Liver (tissue), 9 donors: ENCODE data around the gene MFAP3L. TPM values are rescaled to one million over a fixed set of nuclear protein-coding genes. Genes with fewer than 3 reads are reported as not detected.

Experiments
- DNase-seq: peaks from one replicate; pipeline ENCODE4 v3.0.0-alpha.2; 2017; ENCODE audit warnings: low spot score
- H3K27ac ChIP-seq, 2 donors: one replicate each; pipeline ENCODE4 v1.7.0; 2013; ENCODE audit warnings: inconsistent platforms in 2 of 2, low read length in 2 of 2, control low read depth in 1 of 2, low read depth in 1 of 2, mild to moderate bottlenecking in 1 of 2
- H3K27me3 ChIP-seq, 4 donors: one replicate each; pipeline versions ENCODE4 v1.6.1 to v1.7.0; 2013; ENCODE audit warnings: low read length in 3 of 4, inconsistent platforms in 1 of 4, mild to moderate bottlenecking in 1 of 4, moderate library complexity in 1 of 4; ENCODE audit not compliant: control insufficient read depth in 4 of 4, insufficient read depth in 4 of 4
- H3K36me3 ChIP-seq, 4 donors: one replicate each; pipeline versions ENCODE4 v1.6.1 to v1.7.0; 2013; ENCODE audit warnings: low read length in 3 of 4, mild to moderate bottlenecking in 3 of 4, low read depth in 1 of 4, moderate library complexity in 1 of 4; ENCODE audit not compliant: control insufficient read depth in 4 of 4, insufficient read depth in 3 of 4
- H3K4me1 ChIP-seq, 4 donors: one replicate each; pipeline versions ENCODE4 v1.6.1 to v1.7.0; 2013; ENCODE audit warnings: low read length in 3 of 4, mild to moderate bottlenecking in 3 of 4, moderate library complexity in 1 of 4; ENCODE audit not compliant: control insufficient read depth in 4 of 4, insufficient read depth in 4 of 4
- H3K4me3 ChIP-seq, 3 donors: one replicate each; pipeline versions ENCODE4 v1.6.1 to v1.7.0; 2013; ENCODE audit warnings: low read length in 3 of 3, control low read depth in 1 of 3, low read depth in 1 of 3, mild to moderate bottlenecking in 1 of 3
- H3K9ac ChIP-seq, 2 donors: one replicate each; pipeline ENCODE4 v1.7.0; 2013; ENCODE audit warnings: low read length in 2 of 2, mild to moderate bottlenecking in 2 of 2, moderate library complexity in 2 of 2, control low read depth in 1 of 2, low read depth in 1 of 2
- H3K9me3 ChIP-seq, 4 donors: one replicate each; pipeline versions ENCODE4 v1.6.1 to v1.7.0; 2013; ENCODE audit warnings: low read length in 3 of 4; ENCODE audit not compliant: control insufficient read depth in 4 of 4
- EGR1 ChIP-seq, 2 donors: IDR thresholded peaks; 2 replicates each; pipeline ENCODE4 v1.6.1; 2016 to 2018; ENCODE audit warnings: antibody characterized with exemption in 2 of 2, low read depth in 2 of 2
- FOXA1 ChIP-seq: IDR thresholded peaks from 2 replicates; pipeline ENCODE4 v1.6.1; 2016; ENCODE audit warnings: antibody characterized with exemption
- FOXA2 ChIP-seq: IDR thresholded peaks from 2 replicates; pipeline ENCODE4 v1.6.1; 2016; ENCODE audit warnings: antibody characterized with exemption
- HNF4A ChIP-seq, 2 donors: conservative IDR thresholded peaks; 2 replicates each; pipeline ENCODE4 v1.6.1; 2016; ENCODE audit warnings: antibody characterized with exemption in 2 of 2, mild to moderate bottlenecking in 2 of 2
- HNF4G ChIP-seq: IDR thresholded peaks from 2 replicates; pipeline ENCODE4 v1.6.1; 2016; ENCODE audit warnings: antibody characterized with exemption
- JUND ChIP-seq, 2 donors: IDR thresholded peaks; 2 replicates each; pipeline ENCODE4 v1.6.1; 2016; ENCODE audit warnings: antibody characterized with exemption in 2 of 2
- NR2F2 ChIP-seq: IDR thresholded peaks from 2 replicates; pipeline ENCODE4 v1.6.1; 2016; ENCODE audit warnings: antibody characterized with exemption
- RAD21 ChIP-seq, 2 donors: IDR thresholded peaks; 2 replicates each; pipeline ENCODE4 v1.6.1; 2016; ENCODE audit warnings: antibody characterized with exemption in 2 of 2, mild to moderate bottlenecking in 2 of 2
- RXRA ChIP-seq, 2 donors: IDR thresholded peaks; 2 replicates each; pipeline ENCODE4 v1.6.1; 2017 to 2018; ENCODE audit warnings: antibody characterized with exemption in 2 of 2, mild to moderate bottlenecking in 1 of 2
- SP1 ChIP-seq: IDR thresholded peaks from 2 replicates; pipeline ENCODE4 v1.6.1; 2018; ENCODE audit warnings: antibody characterized with exemption, mild to moderate bottlenecking
- TAF1 ChIP-seq: conservative IDR thresholded peaks from 2 replicates; pipeline ENCODE4 v1.6.1; 2016; ENCODE audit warnings: antibody characterized with exemption, mild to moderate bottlenecking
- YY1 ChIP-seq: IDR thresholded peaks from 2 replicates; pipeline ENCODE4 v1.6.1; 2016; ENCODE audit warnings: antibody characterized with exemption, mild to moderate bottlenecking
- WGBS: extraction: QIAGEN DNeasy Blood & Tissue Kit; methylation state at CpG from one replicate; pipeline ENCODE4 v1.1.7; 2013; 5-methylcytosine and 5-hydroxymethylcytosine counted together
- polyA plus RNA-seq, 2 donors: library from polyadenylated mRNA; stranded (reverse) in 1 of 2; unstranded in 1 of 2; fragments of 200-250 nt in 1 of 2; fragments of >200 nt in 1 of 2; fragmentation: Nextera tagmentation in 1 of 2; extraction: Ambion mirVana in 1 of 2; gene quantifications; one replicate each; pipeline versions ENCODE4 v1.2.1 to v1.2.3, GENCODE V29; 2013 to 2015
- total RNA-seq, 2 donors: library from RNA; depleted of rRNA; stranded (reverse); fragments of >200 nt; gene quantifications; one replicate each; pipeline ENCODE4 v1.2.3, GENCODE V29; 2014
- TF ChIP-seq, protein P1 (sequence below): IDR thresholded peaks from 2 replicates; pipeline ENCODE4 v1.6.1; 2016; ENCODE audit warnings: antibody characterized with exemption
- TF ChIP-seq, protein P2 (sequence below): IDR thresholded peaks from 2 replicates; pipeline ENCODE4 v1.6.1; 2016; ENCODE audit warnings: antibody characterized with exemption
- TF ChIP-seq, protein P3 (sequence below): IDR thresholded peaks from 2 replicates; pipeline ENCODE4 v1.6.1; 2016; ENCODE audit warnings: antibody characterized with exemption, mild to moderate bottlenecking
- TF ChIP-seq, protein P4 (sequence below): fragments of 150-350 bp; IDR thresholded peaks from 2 replicates; pipeline ENCODE4 v1.5.1; 2017; ENCODE audit warnings: improper control_type of control experiment, low read depth, low read length; ENCODE audit not compliant: missing input control
- TF ChIP-seq, protein P5 (sequence below): IDR thresholded peaks from 2 replicates; pipeline ENCODE4 v1.6.1; 2016; ENCODE audit warnings: antibody characterized with exemption
- donor health status: healthy.
- donor health status: healthy.
- donor health status: healthy.
- donor health status: healthy.
- donor health status: healthy.

MFAP3L gene
- total and polyA plus RNA-seq, 4 donors, result 16.5 to 102 (median 18.5) TPM

DNA sequence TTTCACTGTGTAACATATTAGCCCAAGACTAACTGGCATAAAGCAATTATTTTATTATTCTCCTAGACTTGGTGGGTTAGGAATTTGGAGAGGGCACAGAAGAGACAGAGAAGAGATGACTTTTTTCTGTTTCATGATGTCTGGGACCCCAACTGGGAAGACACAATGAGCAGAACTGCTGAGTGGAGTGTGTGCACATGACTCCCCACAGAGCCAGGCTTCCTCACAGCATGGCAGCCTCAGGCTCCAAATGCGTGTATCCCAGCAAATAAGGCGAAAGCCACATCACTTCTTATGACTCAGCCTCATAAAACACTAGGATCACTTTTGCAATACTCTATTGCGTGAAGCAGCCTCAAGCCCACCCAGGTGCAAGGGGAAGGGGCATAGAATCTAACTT is 68.4 kb downstream of the MFAP3L start:
- Histone ChIP-seq H3K9ac (no peak overlapping the region), H3K4me1 (no peaks in the 10 kb centered on the region), H3K4me3 (no peak overlapping the region), H3K27ac (no peak overlapping the region), H3K36me3 (no peaks in the 10 kb centered on the region), H3K9me3 (no peaks in the 10 kb centered on the region), H3K27me3 (no peaks in the 10 kb centered on the region)
- DNase-seq, result no peak
- TF ChIP-seq, protein P1, sequence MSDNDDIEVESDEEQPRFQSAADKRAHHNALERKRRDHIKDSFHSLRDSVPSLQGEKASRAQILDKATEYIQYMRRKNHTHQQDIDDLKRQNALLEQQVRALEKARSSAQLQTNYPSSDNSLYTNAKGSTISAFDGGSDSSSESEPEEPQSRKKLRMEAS, result no peak
- TF ChIP-seq FOXA1 (no peak), SP1 (no peak), HNF4A (conservative IDR thresholded peaks at IDR 0.05) (no peak), FOXA2 (no peak), RXRA (IDR thresholded peaks at IDR 0.05) (no peak), EGR1 (IDR thresholded peaks at IDR 0.05; ENCODE audit: low read depth in 2 of 2) (no peak), HNF4G (no peak), NR2F2 (no peak), RAD21 (IDR thresholded peaks at IDR 0.05) (no peak), TAF1 (no peak), YY1 (no peak), JUND (IDR thresholded peaks at IDR 0.05) (no peak)
- TF ChIP-seq, protein P2, sequence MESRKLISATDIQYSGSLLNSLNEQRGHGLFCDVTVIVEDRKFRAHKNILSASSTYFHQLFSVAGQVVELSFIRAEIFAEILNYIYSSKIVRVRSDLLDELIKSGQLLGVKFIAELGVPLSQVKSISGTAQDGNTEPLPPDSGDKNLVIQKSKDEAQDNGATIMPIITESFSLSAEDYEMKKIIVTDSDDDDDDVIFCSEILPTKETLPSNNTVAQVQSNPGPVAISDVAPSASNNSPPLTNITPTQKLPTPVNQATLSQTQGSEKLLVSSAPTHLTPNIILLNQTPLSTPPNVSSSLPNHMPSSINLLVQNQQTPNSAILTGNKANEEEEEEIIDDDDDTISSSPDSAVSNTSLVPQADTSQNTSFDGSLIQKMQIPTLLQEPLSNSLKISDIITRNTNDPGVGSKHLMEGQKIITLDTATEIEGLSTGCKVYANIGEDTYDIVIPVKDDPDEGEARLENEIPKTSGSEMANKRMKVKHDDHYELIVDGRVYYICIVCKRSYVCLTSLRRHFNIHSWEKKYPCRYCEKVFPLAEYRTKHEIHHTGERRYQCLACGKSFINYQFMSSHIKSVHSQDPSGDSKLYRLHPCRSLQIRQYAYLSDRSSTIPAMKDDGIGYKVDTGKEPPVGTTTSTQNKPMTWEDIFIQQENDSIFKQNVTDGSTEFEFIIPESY, result no peak
- TF ChIP-seq, protein P3, sequence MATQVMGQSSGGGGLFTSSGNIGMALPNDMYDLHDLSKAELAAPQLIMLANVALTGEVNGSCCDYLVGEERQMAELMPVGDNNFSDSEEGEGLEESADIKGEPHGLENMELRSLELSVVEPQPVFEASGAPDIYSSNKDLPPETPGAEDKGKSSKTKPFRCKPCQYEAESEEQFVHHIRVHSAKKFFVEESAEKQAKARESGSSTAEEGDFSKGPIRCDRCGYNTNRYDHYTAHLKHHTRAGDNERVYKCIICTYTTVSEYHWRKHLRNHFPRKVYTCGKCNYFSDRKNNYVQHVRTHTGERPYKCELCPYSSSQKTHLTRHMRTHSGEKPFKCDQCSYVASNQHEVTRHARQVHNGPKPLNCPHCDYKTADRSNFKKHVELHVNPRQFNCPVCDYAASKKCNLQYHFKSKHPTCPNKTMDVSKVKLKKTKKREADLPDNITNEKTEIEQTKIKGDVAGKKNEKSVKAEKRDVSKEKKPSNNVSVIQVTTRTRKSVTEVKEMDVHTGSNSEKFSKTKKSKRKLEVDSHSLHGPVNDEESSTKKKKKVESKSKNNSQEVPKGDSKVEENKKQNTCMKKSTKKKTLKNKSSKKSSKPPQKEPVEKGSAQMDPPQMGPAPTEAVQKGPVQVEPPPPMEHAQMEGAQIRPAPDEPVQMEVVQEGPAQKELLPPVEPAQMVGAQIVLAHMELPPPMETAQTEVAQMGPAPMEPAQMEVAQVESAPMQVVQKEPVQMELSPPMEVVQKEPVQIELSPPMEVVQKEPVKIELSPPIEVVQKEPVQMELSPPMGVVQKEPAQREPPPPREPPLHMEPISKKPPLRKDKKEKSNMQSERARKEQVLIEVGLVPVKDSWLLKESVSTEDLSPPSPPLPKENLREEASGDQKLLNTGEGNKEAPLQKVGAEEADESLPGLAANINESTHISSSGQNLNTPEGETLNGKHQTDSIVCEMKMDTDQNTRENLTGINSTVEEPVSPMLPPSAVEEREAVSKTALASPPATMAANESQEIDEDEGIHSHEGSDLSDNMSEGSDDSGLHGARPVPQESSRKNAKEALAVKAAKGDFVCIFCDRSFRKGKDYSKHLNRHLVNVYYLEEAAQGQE, result no peak
- TF ChIP-seq, protein P4, sequence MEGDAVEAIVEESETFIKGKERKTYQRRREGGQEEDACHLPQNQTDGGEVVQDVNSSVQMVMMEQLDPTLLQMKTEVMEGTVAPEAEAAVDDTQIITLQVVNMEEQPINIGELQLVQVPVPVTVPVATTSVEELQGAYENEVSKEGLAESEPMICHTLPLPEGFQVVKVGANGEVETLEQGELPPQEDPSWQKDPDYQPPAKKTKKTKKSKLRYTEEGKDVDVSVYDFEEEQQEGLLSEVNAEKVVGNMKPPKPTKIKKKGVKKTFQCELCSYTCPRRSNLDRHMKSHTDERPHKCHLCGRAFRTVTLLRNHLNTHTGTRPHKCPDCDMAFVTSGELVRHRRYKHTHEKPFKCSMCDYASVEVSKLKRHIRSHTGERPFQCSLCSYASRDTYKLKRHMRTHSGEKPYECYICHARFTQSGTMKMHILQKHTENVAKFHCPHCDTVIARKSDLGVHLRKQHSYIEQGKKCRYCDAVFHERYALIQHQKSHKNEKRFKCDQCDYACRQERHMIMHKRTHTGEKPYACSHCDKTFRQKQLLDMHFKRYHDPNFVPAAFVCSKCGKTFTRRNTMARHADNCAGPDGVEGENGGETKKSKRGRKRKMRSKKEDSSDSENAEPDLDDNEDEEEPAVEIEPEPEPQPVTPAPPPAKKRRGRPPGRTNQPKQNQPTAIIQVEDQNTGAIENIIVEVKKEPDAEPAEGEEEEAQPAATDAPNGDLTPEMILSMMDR, result no peak
- TF ChIP-seq, protein P5, sequence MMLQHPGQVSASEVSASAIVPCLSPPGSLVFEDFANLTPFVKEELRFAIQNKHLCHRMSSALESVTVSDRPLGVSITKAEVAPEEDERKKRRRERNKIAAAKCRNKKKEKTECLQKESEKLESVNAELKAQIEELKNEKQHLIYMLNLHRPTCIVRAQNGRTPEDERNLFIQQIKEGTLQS, result no peak
- 91% methylated on average over 3 of the region's 3 CpGs for WGBS
